UCSD-AML1 (cell line): ENCODE results near the gene NOSTRIN.
"Not testable (repeated sequence)": the region's sequence is repeated elsewhere in the genome, so short reads cannot be mapped to it uniquely, and the experiment has no call there.

ENCODE experiments used
- DNase-seq: peaks from one replicate; lab custom pipeline; 2025; ENCODE audit not compliant: unreplicated experiment; lab: John Stamatoyannopoulos, UW

NOSTRIN gene

GRCh38 chr2:168787782-168788376, 14.6 kb upstream of the NOSTRIN start:
- DNase-seq, result no peak

- DNase-seq, result no peak
These were observed 12.7 kb upstream of the NOSTRIN start for GRCh38 chr2:168789776-168790175.

- DNase-seq, result no peak
These were observed 12.1 kb upstream of the NOSTRIN start for GRCh38 chr2:168790226-168790902.

GRCh38 chr2:168791140-168791539, 11.3 kb upstream of the NOSTRIN start:
- DNase-seq, result not testable (repeated sequence)

GRCh38 chr2:168793596-168793995, 8.8 kb upstream of the NOSTRIN start:
- no peak for DNase-seq

GRCh38 chr2:168794968-168795367, 7.5 kb upstream of the NOSTRIN start:
- DNase-seq, result no peak

- DNase-seq, result no peak
These were observed 6.3 kb upstream of the NOSTRIN start for GRCh38 chr2:168796090-168796577.

GRCh38 chr2:168796583-168797285, 5.7 kb upstream of the NOSTRIN start:
- no peak for DNase-seq

- no peak for DNase-seq
These were observed 5.2 kb upstream of the NOSTRIN start for GRCh38 chr2:168797286-168797655.

- peak; percentile 24 for DNase-seq
These were observed 4.2 kb upstream of the NOSTRIN start for GRCh38 chr2:168798076-168798887.

- no peak for DNase-seq
These were observed 3.5 kb upstream of the NOSTRIN start for GRCh38 chr2:168798888-168799410.

- no peak for DNase-seq
These were observed 966 bp upstream of the NOSTRIN start for GRCh38 chr2:168801471-168801870.

- no peak for DNase-seq
These were observed 655 bp downstream of the NOSTRIN start for GRCh38 chr2:168802859-168803725.

- no peak for DNase-seq
These were observed 1.8 kb downstream of the NOSTRIN start for GRCh38 chr2:168804214-168804613.

- DNase-seq, result no peak
These were observed 3.2 kb downstream of the NOSTRIN start for GRCh38 chr2:168805615-168806014.

GRCh38 chr2:168809537-168809936, 7.1 kb downstream of the NOSTRIN start:
- no peak for DNase-seq

- DNase-seq, result no peak
These were observed 7.8 kb downstream of the NOSTRIN start for GRCh38 chr2:168810235-168810634.

- no peak for DNase-seq
These were observed 9.3 kb downstream of the NOSTRIN start for GRCh38 chr2:168811696-168812095.

- DNase-seq, result no peak
These were observed 11.6 kb downstream of the NOSTRIN start for GRCh38 chr2:168814046-168814445.
